HCT116 (cell line): Measurements from ENCODE around the gene KLHL3. TPM values are rescaled to one million over a fixed set of nuclear protein-coding genes. Genes with fewer than 3 reads are reported as not detected.
A peak's percentile ranks its signal among the peaks of the same experiment; 100 is the strongest.

Experiments used
- ATAC-seq: fragments of 200-7000 bp; cut with Tn5 transposase; 2 replicates; pipeline ENCODE4 v1.9.1; 2020; ENCODE audit warnings: mild to moderate bottlenecking, moderate library complexity
- BruUV-seq: library from RNA; stranded (reverse); fragments of 400-500 nt; replicated peaks from 2 replicates; lab custom pipeline; 2021; lab: Mats Ljungman, UMichigan
- CTCF ChIA-PET: fragments of 300-600 bp; sonication (Branson Sonifier 250); formaldehyde crosslinking; loops from one replicate; lab custom pipeline; 2021; ENCODE audit warnings: antibody characterized with exemption; lab: Charles Lee
- POLR2A ChIA-PET: fragments of 300-600, 350-600 bp; sonication (Branson Sonifier 250); formaldehyde crosslinking; loops from one replicate; lab custom pipeline; 2021; ENCODE audit warnings: antibody characterized with exemption; lab: Charles Lee
- RAD21 ChIA-PET, 2 experiments: fragments of 300-600 bp; sonication (Branson Sonifier 250); formaldehyde crosslinking; loops; one replicate each; lab custom pipeline; 2023; ENCODE audit warnings: low total read pairs in 2 of 2; ENCODE audit not compliant: uncharacterized antibody in 2 of 2, unreplicated experiment in 2 of 2, low non-redundant PET in 1 of 2; lab: Charles Lee
- DNase-seq: peaks from one replicate; pipeline ENCODE4 v3.0.0-alpha.2; 2010; ENCODE audit warnings: low read depth, low spot score
- H2AFZ ChIP-seq: fragments of 200-600 bp; shearing (Covaris generic), sonication (generic); 2 replicates; pipeline ENCODE4 v1.6.1; 2017; ENCODE audit warnings: low read depth, mixed run types, mixed read lengths, antibody characterized with exemption, low read length; ENCODE audit not compliant: poor library complexity, severe bottlenecking
- H3K27ac ChIP-seq: 2 replicates; pipeline ENCODE4 v1.5.1; 2012; ENCODE audit warnings: low read depth, low read length
- H3K27me3 ChIP-seq: fragments of 200-600 bp; sonication (generic); 2 replicates; pipeline ENCODE4 v1.6.1; 2016; ENCODE audit warnings: mixed run types, low read length, mixed read lengths; ENCODE audit not compliant: insufficient read depth
- H3K36me3 ChIP-seq, 2 experiments: fragments of 200-500 bp in 1 of 2; fragments of 200-600 bp in 1 of 2; sonication (Bioruptor generic) in 1 of 2; sonication (generic) in 1 of 2; 2 replicates each; pipeline versions ENCODE4 v1.5.1 to v1.6.1; 2014 to 2016; ENCODE audit warnings: low read length in 2 of 2, inconsistent platforms in 1 of 2, mixed read lengths in 1 of 2, mixed run types in 1 of 2; ENCODE audit not compliant: insufficient read depth in 2 of 2, control insufficient read depth in 1 of 2
- H3K4me1 ChIP-seq, 2 experiments: fragments of 200-600 bp in 1 of 2; sonication (generic) in 1 of 2; 2 replicates each; pipeline versions ENCODE4 v1.5.1 to v1.6.1; 2012 to 2017; ENCODE audit warnings: low read length in 2 of 2, inconsistent platforms in 1 of 2, mild to moderate bottlenecking in 1 of 2, mixed read lengths in 1 of 2, mixed run types in 1 of 2, moderate library complexity in 1 of 2; ENCODE audit not compliant: insufficient read depth in 2 of 2, control insufficient read depth in 1 of 2
- H3K4me2 ChIP-seq: fragments of 200-600 bp; sonication (generic); 2 replicates; pipeline ENCODE4 v1.6.1; 2017; ENCODE audit warnings: mixed run types, low read length, mixed read lengths
- H3K4me3 ChIP-seq, 2 experiments: fragments of 200-600 bp in 1 of 2; sonication (generic) in 1 of 2; replicated peaks in 1 of 2; 2 replicates each; pipeline ENCODE4 v1.5.1; 2011 to 2016; ENCODE audit warnings: low read length in 2 of 2, control low read depth in 1 of 2, low read depth in 1 of 2, mild to moderate bottlenecking in 1 of 2, mixed read lengths in 1 of 2, mixed run types in 1 of 2
- H3K79me2 ChIP-seq: fragments of 200-600 bp; sonication (generic); 2 replicates; pipeline ENCODE4 v1.6.1; 2017; ENCODE audit warnings: mild to moderate bottlenecking, mixed run types, low read length, moderate library complexity, mixed read lengths; ENCODE audit not compliant: insufficient read depth
- H3K9ac ChIP-seq: fragments of 200-600 bp; sonication (generic); 2 replicates; pipeline ENCODE4 v1.6.1; 2016; ENCODE audit warnings: low read length, mixed read lengths
- H3K9me2 ChIP-seq: fragments of 200-600 bp; sonication (generic), shearing (Covaris generic); 2 replicates; pipeline ENCODE4 v1.6.1; 2017; ENCODE audit warnings: mixed run types, mild to moderate bottlenecking, moderate library complexity; ENCODE audit not compliant: insufficient read depth
- H3K9me3 ChIP-seq, 2 experiments: fragments of 200-500 bp in 1 of 2; fragments of 200-600 bp in 1 of 2; sonication (Bioruptor generic) in 1 of 2; sonication (generic) in 1 of 2; 2 replicates each; pipeline ENCODE4 v1.6.1; 2014 to 2017; ENCODE audit warnings: low read length in 2 of 2, mixed read lengths in 2 of 2, inconsistent platforms in 1 of 2, low read depth in 1 of 2, mild to moderate bottlenecking in 1 of 2, mixed run types in 1 of 2, moderate library complexity in 1 of 2; ENCODE audit not compliant: control insufficient read depth in 1 of 2, insufficient read depth in 1 of 2
- H4K20me1 ChIP-seq: fragments of 200-600 bp; sonication (generic), shearing (Covaris generic); 2 replicates; pipeline ENCODE4 v1.6.1; 2017; ENCODE audit warnings: mixed run types, mild to moderate bottlenecking, moderate library complexity; ENCODE audit not compliant: insufficient read depth
- ATF3 ChIP-seq: IDR thresholded peaks from 2 replicates; pipeline ENCODE4 v1.6.1; 2012
- CBX3 ChIP-seq: IDR thresholded peaks from 2 replicates; pipeline ENCODE4 v1.6.1; 2012; ENCODE audit warnings: low read depth
- EGR1 ChIP-seq: IDR thresholded peaks from 2 replicates; pipeline ENCODE4 v1.6.1; 2012; ENCODE audit warnings: low read depth
- ELF1 ChIP-seq: IDR thresholded peaks from 2 replicates; pipeline ENCODE4 v1.6.1; 2012; ENCODE audit warnings: low read depth, borderline replicate concordance
- FOSL1 ChIP-seq: IDR thresholded peaks from 2 replicates; pipeline ENCODE4 v1.6.1; 2012; ENCODE audit warnings: low read depth
- POLR2A ChIP-seq: IDR thresholded peaks from 2 replicates; pipeline ENCODE4 v1.7.0; 2011; ENCODE audit warnings: borderline replicate concordance; ENCODE audit not compliant: insufficient read depth, insufficient read length; ENCODE audit errors: extremely low read depth
- RAD21 ChIP-seq: IDR thresholded peaks from 2 replicates; pipeline ENCODE4 v1.6.1; 2012; ENCODE audit warnings: low read depth, mild to moderate bottlenecking
- TCF7L2 ChIP-seq: IDR thresholded peaks from 2 replicates; pipeline ENCODE4 v1.7.0; 2011; ENCODE audit warnings: borderline replicate concordance, inconsistent platforms; ENCODE audit not compliant: insufficient read depth, insufficient read length; ENCODE audit errors: extremely low read depth
- YY1 ChIP-seq: IDR thresholded peaks from 2 replicates; pipeline ENCODE4 v1.6.1; 2011; ENCODE audit warnings: low read length, low read depth, moderate library complexity, mild to moderate bottlenecking; ENCODE audit not compliant: insufficient replicate concordance; ENCODE audit errors: extremely low read depth
- ZFX ChIP-seq: fragments of 450-650 bp; IDR thresholded peaks from 2 replicates; pipeline ENCODE4 v1.6.1; 2017
- intact Hi-C: fragments of 100-400 bp; cut with micrococcal nuclease; formaldehyde crosslinking; loops from 2 replicates; pipeline ENCODE4 v1.10.0; 2022
- total RNA-seq: library from RNA; stranded (reverse); gene quantifications from one replicate; pipeline ENCODE4 v1.2.1, GENCODE V29; 2021; ENCODE audit not compliant: unreplicated experiment
- TF ChIP-seq, protein P1 (sequence below): IDR thresholded peaks from 2 replicates; pipeline ENCODE4 v1.6.1; 2011; ENCODE audit warnings: mild to moderate bottlenecking, low read length, moderate library complexity; ENCODE audit not compliant: insufficient replicate concordance; ENCODE audit errors: extremely low read depth
- TF ChIP-seq, protein P2 (sequence below), 3 experiments: fragments of 200-600 bp in 1 of 3; sonication (generic) in 1 of 3; IDR thresholded peaks in 2 of 3; conservative IDR thresholded peaks in 1 of 3; 2 replicates each; pipeline ENCODE4 v1.5.1; 2012 to 2017; ENCODE audit warnings: low read depth in 2 of 3, low read length in 2 of 3, antibody characterized with exemption in 1 of 3, borderline replicate concordance in 1 of 3, control low read depth in 1 of 3, mild to moderate bottlenecking in 1 of 3, mixed read lengths in 1 of 3, mixed run types in 1 of 3, moderate library complexity in 1 of 3; ENCODE audit not compliant: insufficient read depth in 1 of 3
- TF ChIP-seq, protein P3 (sequence below): IDR thresholded peaks from 2 replicates; pipeline ENCODE4 v1.6.1; 2012
- TF ChIP-seq, protein P4 (sequence below): IDR thresholded peaks from 2 replicates; pipeline ENCODE4 v1.6.1; 2012; ENCODE audit warnings: low read depth

Gene KLHL3
- total RNA-seq, 1 experiment from 2014 or later, result not detected

DNA sequence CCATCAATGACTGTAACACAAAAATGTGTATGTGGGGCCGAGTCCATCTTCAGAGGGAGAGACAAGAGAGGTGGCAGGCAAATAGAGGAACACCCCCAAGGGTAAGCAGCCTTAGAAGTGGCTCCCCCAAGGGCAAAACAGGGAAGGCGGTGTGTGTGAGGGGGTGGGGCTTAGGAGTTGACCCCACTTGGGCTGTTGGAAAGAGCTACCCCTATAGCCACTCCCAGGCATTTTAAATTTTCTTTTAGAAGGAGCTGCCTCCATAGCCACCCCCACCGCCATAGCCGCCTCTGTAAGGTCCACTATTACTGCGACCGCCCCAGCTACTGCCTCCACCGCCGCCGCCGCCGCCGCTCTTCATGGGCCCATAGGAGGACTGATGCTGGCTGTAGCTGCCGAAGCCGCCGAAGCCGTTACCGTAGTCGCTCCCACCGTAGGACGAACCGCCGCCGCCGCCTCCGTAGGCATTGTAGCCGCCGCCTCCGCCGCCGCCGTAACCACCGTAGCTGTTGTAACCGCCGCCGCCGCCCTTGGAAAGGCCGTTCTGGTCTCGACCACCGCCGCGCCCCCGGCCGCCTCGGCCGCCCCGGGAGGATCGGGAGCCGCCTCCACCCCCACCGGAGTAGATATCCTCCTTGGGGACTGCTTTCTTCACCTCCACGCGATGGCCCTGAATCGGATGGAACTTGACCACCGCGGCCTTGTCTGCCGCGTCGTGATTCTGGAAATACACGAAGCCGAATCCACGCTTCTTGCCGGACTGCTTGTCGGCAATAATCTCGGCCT lies 17.2 kb upstream of the KLHL3 start (continued):
- TF ChIP-seq, protein P1, sequence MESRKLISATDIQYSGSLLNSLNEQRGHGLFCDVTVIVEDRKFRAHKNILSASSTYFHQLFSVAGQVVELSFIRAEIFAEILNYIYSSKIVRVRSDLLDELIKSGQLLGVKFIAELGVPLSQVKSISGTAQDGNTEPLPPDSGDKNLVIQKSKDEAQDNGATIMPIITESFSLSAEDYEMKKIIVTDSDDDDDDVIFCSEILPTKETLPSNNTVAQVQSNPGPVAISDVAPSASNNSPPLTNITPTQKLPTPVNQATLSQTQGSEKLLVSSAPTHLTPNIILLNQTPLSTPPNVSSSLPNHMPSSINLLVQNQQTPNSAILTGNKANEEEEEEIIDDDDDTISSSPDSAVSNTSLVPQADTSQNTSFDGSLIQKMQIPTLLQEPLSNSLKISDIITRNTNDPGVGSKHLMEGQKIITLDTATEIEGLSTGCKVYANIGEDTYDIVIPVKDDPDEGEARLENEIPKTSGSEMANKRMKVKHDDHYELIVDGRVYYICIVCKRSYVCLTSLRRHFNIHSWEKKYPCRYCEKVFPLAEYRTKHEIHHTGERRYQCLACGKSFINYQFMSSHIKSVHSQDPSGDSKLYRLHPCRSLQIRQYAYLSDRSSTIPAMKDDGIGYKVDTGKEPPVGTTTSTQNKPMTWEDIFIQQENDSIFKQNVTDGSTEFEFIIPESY, result no peak
- no peak for TF ChIP-seq YY1
- no peak for TF ChIP-seq ZFX
- no peak for TF ChIP-seq POLR2A
- no peak for TF ChIP-seq RAD21
- no peak for TF ChIP-seq EGR1

- ATAC-seq, result no peak
- BruUV-seq, result no TSS peak
- no peak overlapping the region for H3K27ac ChIP-seq
- TF ChIP-seq ELF1 (no peak), FOSL1 (no peak), CBX3 (no peak), ATF3 (no peak), TCF7L2 (no peak)
- TF ChIP-seq, protein P2, sequence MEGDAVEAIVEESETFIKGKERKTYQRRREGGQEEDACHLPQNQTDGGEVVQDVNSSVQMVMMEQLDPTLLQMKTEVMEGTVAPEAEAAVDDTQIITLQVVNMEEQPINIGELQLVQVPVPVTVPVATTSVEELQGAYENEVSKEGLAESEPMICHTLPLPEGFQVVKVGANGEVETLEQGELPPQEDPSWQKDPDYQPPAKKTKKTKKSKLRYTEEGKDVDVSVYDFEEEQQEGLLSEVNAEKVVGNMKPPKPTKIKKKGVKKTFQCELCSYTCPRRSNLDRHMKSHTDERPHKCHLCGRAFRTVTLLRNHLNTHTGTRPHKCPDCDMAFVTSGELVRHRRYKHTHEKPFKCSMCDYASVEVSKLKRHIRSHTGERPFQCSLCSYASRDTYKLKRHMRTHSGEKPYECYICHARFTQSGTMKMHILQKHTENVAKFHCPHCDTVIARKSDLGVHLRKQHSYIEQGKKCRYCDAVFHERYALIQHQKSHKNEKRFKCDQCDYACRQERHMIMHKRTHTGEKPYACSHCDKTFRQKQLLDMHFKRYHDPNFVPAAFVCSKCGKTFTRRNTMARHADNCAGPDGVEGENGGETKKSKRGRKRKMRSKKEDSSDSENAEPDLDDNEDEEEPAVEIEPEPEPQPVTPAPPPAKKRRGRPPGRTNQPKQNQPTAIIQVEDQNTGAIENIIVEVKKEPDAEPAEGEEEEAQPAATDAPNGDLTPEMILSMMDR (IDR thresholded peaks at IDR 0.05 in 2 of 3, conservative IDR thresholded peaks at IDR 0.05 in 1 of 3; ENCODE audit: borderline replicate concordance in 1 of 3, insufficient read depth in 1 of 3, low read depth in 2 of 3, low read length in 2 of 3), result peak in 2 of 3 experiments; percentile 72 to 83; a peak in 4 of 6 replicates
- TF ChIP-seq, protein P3, sequence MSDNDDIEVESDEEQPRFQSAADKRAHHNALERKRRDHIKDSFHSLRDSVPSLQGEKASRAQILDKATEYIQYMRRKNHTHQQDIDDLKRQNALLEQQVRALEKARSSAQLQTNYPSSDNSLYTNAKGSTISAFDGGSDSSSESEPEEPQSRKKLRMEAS, result no peak
- TF ChIP-seq, protein P4, sequence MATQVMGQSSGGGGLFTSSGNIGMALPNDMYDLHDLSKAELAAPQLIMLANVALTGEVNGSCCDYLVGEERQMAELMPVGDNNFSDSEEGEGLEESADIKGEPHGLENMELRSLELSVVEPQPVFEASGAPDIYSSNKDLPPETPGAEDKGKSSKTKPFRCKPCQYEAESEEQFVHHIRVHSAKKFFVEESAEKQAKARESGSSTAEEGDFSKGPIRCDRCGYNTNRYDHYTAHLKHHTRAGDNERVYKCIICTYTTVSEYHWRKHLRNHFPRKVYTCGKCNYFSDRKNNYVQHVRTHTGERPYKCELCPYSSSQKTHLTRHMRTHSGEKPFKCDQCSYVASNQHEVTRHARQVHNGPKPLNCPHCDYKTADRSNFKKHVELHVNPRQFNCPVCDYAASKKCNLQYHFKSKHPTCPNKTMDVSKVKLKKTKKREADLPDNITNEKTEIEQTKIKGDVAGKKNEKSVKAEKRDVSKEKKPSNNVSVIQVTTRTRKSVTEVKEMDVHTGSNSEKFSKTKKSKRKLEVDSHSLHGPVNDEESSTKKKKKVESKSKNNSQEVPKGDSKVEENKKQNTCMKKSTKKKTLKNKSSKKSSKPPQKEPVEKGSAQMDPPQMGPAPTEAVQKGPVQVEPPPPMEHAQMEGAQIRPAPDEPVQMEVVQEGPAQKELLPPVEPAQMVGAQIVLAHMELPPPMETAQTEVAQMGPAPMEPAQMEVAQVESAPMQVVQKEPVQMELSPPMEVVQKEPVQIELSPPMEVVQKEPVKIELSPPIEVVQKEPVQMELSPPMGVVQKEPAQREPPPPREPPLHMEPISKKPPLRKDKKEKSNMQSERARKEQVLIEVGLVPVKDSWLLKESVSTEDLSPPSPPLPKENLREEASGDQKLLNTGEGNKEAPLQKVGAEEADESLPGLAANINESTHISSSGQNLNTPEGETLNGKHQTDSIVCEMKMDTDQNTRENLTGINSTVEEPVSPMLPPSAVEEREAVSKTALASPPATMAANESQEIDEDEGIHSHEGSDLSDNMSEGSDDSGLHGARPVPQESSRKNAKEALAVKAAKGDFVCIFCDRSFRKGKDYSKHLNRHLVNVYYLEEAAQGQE, result no peak
- intact Hi-C loops, result loop anchor here (1.0 kb wide), 1 partner anchor 381 kb away; no protein-coding TSS in a partner anchor
- H4K20me1 ChIP-seq, result peaks cover 35% of the 10 kb centered on the region
- H3K9me3 ChIP-seq, result no peaks in the 10 kb centered on the region
- 0 out of 4 replicates have a peak, but pooled peaks cover 0 to 3% of the 10 kb centered on the region in 2 experiments for H3K36me3 ChIP-seq
- peak overlapping the region; percentile 87 to 97 for H3K4me3 ChIP-seq
- peaks cover 0 to 20% of the 10 kb centered on the region in 2 experiments; a peak in 2 of 4 replicates for H3K4me1 ChIP-seq
- ChIA-PET RAD21 (no interaction called here), CTCF (interaction anchor here (0.6 to 1.8 kb wide), 11 partner anchors 8 to 381 kb away, joined by 3 to 11 read pairs (median 4); no protein-coding TSS in a partner anchor), POLR2A (no interaction called here)
- H3K9ac ChIP-seq, result peak overlapping the region; percentile 97
- no peaks in the 10 kb centered on the region for H3K27me3 ChIP-seq
- H2AFZ ChIP-seq, result no peak overlapping the region
- H3K9me2 ChIP-seq, result no peaks in the 10 kb centered on the region
- H3K4me2 ChIP-seq, result peak overlapping the region; percentile 89
- peaks cover 42% of the 10 kb centered on the region for H3K79me2 ChIP-seq
- DNase-seq, result peak; percentile 64
Measured at GRCh38 chr5:137751869-137752491, 16.1 kb upstream of the KLHL3 start.
